COLO668 (cell line): Measurements from ENCODE around the gene UCK1.
"Not testable (repeated sequence)": the region's sequence is repeated elsewhere in the genome, so short reads cannot be mapped to it uniquely, and the experiment has no call there.

Experiments
- DNase-seq: peaks from one replicate; lab custom pipeline; 2025; ENCODE audit not compliant: unreplicated experiment; lab: John Stamatoyannopoulos, UW

UCK1 gene

DNA sequence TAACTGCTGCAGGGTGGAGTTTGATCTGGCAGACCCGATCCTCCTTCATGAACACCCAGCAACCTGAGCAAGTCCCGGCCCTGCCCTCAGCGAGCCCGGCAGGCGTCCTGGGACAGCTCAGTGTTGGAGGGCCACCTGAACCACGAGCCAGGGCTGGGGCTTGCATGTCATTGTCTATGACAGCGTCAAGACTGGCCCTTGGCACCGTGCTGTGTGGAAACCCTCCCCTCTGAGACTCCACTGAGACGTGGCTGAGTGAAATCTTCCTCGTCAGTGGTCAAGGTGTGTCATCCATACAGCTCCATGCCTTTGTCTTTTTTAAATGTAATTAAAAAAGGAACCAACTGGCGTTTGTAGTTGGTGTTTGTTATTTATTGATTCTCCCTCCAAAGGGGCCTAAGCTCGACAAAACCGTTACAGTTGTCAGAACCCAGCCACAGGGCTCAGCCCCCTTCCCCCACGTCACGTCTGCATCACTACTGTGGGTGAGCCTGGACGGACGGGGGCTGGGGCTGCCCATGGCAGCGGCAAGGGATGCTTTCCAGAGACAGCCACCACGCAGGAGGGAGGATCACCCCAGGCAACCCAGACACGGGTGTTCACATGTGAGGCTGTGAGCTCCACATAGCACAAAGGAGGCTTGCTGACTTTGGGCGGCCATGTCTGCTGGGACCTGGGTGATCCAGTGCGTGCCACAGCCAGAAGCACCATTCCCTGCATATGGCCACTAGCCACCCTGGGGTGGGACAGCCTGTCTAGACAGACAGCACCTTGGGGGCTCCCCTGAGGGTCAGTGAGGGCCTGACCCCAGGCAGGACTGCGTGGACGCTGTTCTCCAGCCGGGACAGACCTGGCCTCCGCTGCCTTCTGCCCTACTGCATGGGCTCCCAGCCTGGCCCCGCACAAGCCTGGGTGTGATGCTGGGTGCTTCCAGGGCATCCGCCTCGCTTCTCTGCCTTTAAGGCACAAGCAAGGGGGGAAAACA is 7.3 kb downstream of the UCK1 start:
- no peak for DNase-seq

GRCh38 chr9:131523086-131523388 is 8.0 kb downstream of the UCK1 start:
- no peak for DNase-seq

DNA sequence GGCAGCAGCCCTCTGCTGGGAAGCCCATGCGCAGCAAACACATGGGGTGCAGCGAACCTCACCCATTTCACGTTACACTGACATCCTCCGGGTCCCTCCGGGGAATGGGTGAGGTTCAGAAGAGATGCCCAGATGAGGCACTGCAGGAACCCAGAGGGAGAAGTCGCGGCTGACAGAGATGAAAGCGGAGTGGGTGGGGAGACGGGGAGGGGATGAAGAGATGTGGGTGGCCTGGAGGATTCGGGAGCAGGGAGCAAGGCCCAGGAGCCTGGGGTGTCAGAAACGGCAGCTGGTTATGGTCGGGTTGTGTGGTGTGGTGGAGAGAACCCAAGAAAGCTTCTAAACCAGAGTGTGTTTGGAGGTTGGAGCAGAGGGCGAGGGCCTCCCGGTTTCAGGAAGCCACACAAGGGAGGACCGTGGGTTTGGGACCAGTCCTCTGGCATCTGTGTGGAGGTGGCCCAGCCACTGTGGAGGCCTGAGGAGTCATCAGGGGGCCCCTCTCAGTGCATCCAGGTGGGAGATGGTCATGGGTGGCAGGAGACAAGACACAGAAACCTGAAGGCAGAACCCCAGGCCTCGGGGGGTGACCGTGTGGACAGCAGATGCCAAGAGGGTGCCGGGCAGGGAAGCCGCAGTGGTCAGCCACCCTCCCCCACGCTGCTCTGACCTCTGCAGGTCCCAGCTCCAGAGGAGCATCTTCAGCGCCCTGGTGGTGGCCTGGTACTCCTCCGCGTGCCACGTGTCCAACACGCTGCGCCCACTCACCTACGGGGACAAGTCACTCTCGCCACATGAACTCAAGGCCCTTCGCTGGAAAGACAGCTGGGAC is 8.6 kb downstream of the UCK1 start:
- no peak for DNase-seq

DNA sequence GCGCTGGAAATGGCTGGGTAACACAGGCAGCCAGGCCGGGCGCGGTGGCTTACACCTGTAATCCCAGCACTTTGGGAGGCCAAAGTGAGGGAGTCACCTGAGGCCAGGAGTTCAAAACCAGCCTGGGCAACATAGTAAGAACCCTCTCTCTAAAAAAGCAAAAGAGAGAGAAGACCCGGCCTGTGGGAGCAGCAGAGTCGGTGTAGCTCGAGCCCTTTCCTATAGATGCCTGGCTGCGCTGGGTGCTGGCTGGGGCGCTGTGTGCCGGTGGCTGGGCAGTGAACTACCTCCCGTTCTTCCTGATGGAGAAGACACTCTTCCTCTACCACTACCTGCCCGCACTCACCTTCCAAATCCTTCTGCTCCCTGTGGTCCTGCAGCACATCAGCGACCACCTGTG is 9.2 kb downstream of the UCK1 start:
- DNase-seq, result no peak

DNA sequence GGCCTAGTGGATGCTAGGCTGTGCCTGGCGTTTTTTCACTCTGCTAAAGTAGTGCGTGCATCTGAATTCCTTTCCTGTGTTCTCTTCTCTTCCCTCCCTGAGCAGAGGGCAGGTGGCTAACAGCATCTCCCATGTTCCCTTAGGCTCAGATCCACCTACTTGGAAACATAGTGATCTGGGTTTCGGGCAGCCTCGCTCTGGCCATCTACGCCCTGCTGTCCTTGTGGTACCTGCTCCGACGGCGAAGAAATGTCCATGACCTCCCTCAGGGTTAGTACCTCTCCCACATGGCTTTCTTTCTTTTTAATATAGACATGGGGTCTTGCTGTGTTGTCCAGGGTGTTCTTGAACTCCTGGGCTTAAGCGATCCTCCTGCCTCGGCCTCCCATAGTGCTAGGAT is 9.9 kb downstream of the UCK1 start:
- DNase-seq, result no peak

- no peak for DNase-seq
Measured at GRCh38 chr9:131520503-131520902, 10.6 kb downstream of the UCK1 start.

GRCh38 chr9:131518553-131518952 is 12.5 kb downstream of the UCK1 start:
- DNase-seq, result no peak

DNA sequence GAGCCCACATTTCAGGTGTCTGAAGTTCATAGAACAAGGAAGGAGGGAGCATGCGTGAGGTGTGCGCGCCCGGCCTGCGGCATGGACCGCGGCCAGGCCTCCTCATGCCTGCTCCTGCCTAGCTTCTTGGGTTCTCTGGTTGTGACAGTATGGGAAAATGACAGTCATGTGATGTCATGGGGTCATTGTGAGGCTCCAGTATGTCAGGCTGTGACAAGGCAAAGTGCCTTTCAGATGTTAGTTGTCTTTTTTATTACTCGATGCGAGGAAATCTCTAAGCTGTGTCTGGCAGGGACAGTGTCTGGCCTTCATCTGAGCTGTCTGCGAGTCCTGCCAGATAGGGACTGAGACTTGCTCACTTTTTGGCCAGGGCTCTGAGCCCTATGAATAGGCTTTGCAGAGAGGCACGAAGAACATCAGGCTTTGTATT is 13.3 kb downstream of the UCK1 start:
- DNase-seq, result no peak

GRCh38 chr9:131516930-131517329 is 14.1 kb downstream of the UCK1 start:
- no peak for DNase-seq

- no peak for DNase-seq
Measured at GRCh38 chr9:131516100-131516499, 15.0 kb downstream of the UCK1 start.

DNA sequence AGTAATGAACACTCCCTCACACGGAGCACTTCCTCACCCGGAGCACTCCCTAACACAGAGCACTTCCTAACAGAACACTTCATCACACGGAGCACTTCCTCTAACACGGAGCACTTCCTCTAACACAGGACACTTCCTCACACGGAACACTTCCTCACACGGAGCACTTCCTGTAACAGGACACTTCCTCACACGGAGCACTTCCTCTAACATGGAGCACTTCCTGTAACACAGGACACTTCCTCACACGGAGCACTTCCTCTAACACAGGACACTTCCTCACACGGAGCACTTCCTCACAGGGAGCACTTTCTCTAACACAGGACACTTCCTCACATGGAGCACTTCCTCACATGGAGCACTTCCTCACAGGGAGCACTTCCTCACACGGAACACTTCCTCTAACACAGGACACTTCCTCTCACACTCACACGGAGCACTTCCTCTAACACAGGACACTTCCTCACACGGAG is 15.5 kb downstream of the UCK1 start:
- DNase-seq, result not testable (repeated sequence)

DNA sequence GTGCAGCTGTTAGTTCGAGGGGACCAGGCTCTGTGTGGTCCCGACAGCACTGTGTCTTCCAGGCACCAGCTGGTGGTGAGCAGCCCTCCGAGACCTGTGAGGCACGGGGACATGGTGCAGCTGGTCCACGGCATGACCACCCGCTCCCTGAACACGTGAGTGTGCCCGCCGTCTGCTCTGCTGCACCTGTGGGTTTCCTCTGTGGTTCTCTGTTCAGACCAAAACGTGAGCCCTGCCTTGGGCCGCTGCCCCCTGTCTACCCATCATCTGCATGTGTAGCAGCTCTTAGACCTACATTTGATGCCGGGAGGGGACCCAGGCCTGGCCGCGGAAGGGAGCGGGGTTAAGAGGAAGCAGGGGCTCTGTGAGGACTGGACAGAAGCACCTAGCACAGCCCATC is 17.9 kb downstream of the UCK1 start:
- DNase-seq, result no peak

- no peak for DNase-seq
Measured at GRCh38 chr9:131511880-131512279, 19.2 kb downstream of the UCK1 start.

- DNase-seq, result no peak
Measured at GRCh38 chr9:131511416-131511815, 19.6 kb downstream of the UCK1 start.

- DNase-seq, result no peak
Measured at GRCh38 chr9:131505012-131505411, 26.1 kb downstream of the UCK1 start.

GRCh38 chr9:131503626-131504465 is 27.2 kb downstream of the UCK1 start:
- peak; percentile 13 for DNase-seq

DNA sequence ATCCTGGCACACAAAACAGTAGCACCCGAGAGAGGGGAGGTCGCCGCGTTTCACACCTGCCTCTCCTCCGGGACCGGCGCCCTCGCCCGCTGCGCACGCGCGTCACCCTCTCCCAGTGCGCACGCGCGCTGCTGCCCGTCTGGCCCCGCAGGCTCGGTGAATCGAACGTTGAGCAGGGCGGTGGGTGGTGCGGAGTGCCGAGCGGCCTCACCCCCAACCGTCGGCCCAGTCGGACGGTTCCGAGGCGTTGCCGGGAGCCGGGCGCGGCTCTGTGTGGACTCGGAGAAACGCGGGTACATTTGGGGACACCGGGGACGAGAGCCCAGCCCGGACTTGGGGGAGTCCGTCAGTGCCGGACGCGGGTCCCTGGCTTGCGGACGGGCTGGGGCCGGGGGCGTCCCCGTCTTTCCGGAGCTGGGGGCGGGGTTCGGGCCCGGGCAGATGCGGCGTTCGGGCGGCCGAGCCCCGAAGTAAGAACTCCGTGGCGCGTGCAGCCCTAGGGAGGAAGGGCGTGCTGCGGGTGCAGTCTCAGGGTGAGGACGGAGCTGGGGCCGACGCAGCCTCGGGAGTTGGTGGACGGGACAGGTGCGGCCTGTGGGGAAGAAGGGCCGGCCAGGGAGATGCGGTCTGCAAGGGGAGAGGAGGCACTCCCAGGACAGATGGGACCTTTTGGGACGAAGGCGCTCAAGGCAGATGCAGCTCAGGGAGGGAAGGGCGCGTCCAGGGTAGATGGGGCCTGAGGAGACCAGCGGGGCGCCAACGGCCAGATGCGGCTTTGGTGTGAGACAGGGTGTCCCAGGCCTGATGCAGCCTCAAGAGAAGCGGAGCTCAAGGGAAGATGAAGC is 28.1 kb downstream of the UCK1 start, which contains the start of gene POMT1:
POMT1 (plus strand) TSS at position 138 of the 845 bp plus-strand sequence. CDS start 1,301 bp downstream, outside the sequence.
- DNase-seq, result peak; percentile 94

GRCh38 chr9:131500939-131501541 is 30.0 kb downstream of the UCK1 start:
- DNase-seq, result no peak

DNA sequence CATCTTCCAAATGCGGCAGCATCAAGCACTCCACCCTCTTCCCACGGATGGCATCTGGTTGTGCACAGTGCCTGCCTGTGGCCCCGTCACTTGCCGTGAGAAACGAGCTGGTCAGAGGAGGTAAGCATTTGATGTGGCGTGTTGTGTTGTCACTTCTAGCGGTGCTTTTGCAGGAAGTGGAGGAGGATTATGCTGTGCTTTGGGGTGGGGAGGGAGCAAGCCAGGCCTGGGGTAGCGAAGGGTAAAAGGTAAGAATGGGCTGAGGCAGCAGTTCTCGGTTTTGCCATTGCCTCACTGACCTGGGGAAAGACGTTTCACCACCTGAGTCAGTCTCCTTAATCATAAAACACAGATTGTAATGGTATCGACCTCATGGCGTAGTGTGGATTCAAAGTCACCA is 30.7 kb downstream of the UCK1 start:
- DNase-seq, result no peak
